K562 (cell line): Measurements from ENCODE around the gene ELOB. TPM values are rescaled to one million over a fixed set of nuclear protein-coding genes. Genes with fewer than 3 reads are reported as not detected.

ENCODE experiments used
- ATAC-seq: fragments of 200-7000 bp; cut with Tn5 transposase; 3 replicates; pipeline ENCODE4 v1.9.1; 2020; ENCODE audit warnings: moderate library complexity
- BruUV-seq: library from RNA; stranded (reverse); fragments of 400-500 nt; replicated peaks from 2 replicates; lab custom pipeline; 2021; lab: Mats Ljungman, UMichigan
- CTCF ChIA-PET: fragments of 300-600 bp; formaldehyde crosslinking; extraction: SDS; loops from one replicate; lab custom pipeline; 2021; ENCODE audit warnings: low intra/inter-chr PET ratio; lab: Yijun Ruan, JAX
- POLR2A ChIA-PET: fragments of 300-600, 350-650 bp; sonication (Branson Sonifier 250); formaldehyde crosslinking; extraction: SDS; loops from one replicate; lab custom pipeline; 2021; ENCODE audit warnings: antibody characterized with exemption, inconsistent platforms; lab: Yijun Ruan, JAX
- DNase-seq, 4 experiments: peaks; one replicate each; pipeline versions ENCODE4 v3.0.0 to v3.0.0-alpha.2; 2011 to 2018; ENCODE audit warnings: low spot score in 3 of 4, mixed read lengths in 3 of 4; ENCODE audit errors: extremely low read depth in 1 of 4
- FAIRE-seq: peaks from 2 replicates; lab custom pipeline; 2011; peaks lifted over from hg19 to GRCh38; lab: Jason Lieb, UNC
- H2AFZ ChIP-seq: 2 replicates; pipeline ENCODE4 v1.6.0; 2011; ENCODE audit warnings: low read depth, low read length, control low read depth, inconsistent platforms
- H3K27ac ChIP-seq: fragments of 200-600 bp; 3 replicates; pipeline ENCODE4 v1.8.0; 2011; ENCODE audit warnings: low read depth, mild to moderate bottlenecking, control low read depth, inconsistent platforms, low read length, moderate library complexity, mixed read lengths; ENCODE audit errors: extremely low read depth
- H3K27me3 ChIP-seq, 2 experiments: fragments of 300-600 bp in 1 of 2; 2 replicates in 1 of 2; 3 replicates in 1 of 2; pipeline versions ENCODE4 v1.6.0 to v1.8.0; 2011; ENCODE audit warnings: inconsistent platforms in 2 of 2, low read length in 2 of 2, mild to moderate bottlenecking in 1 of 2, mixed read lengths in 1 of 2, moderate library complexity in 1 of 2; ENCODE audit not compliant: control insufficient read depth in 2 of 2, insufficient read depth in 2 of 2
- H3K36me3 ChIP-seq: fragments of 300-600 bp; 3 replicates; pipeline ENCODE4 v1.8.0; 2011; ENCODE audit warnings: mild to moderate bottlenecking, low read length, inconsistent platforms; ENCODE audit not compliant: control insufficient read depth, insufficient read depth
- H3K4me1 ChIP-seq, 2 experiments: fragments of 200-600 bp in 1 of 2; replicated peaks in 1 of 2; 2 replicates in 1 of 2; 3 replicates in 1 of 2; pipeline versions ENCODE4 v1.5.1 to v1.8.0; 2011; ENCODE audit warnings: inconsistent platforms in 2 of 2, low read length in 2 of 2, mild to moderate bottlenecking in 1 of 2, mixed read lengths in 1 of 2, moderate library complexity in 1 of 2; ENCODE audit not compliant: control insufficient read depth in 2 of 2, insufficient read depth in 2 of 2
- H3K4me2 ChIP-seq: 2 replicates; pipeline ENCODE4 v1.6.1; 2011; ENCODE audit warnings: low read length, control low read depth, inconsistent platforms, mixed read lengths; ENCODE audit not compliant: insufficient read depth
- H3K4me3 ChIP-seq: fragments of 200-600 bp; sonication (generic), shearing (Covaris generic); 2 replicates; pipeline ENCODE4 v1.5.1; 2016; ENCODE audit warnings: control low read depth, inconsistent platforms
- H3K79me2 ChIP-seq: fragments of 200-600 bp; 3 replicates; pipeline ENCODE4 v1.8.0; 2011; ENCODE audit warnings: low read length, inconsistent platforms; ENCODE audit not compliant: control insufficient read depth, insufficient read depth
- H3K9ac ChIP-seq, 2 experiments: 2 replicates each; pipeline versions ENCODE4 v1.6.0 to v1.6.1; 2011; ENCODE audit warnings: low read depth in 2 of 2, low read length in 2 of 2, control low read depth in 1 of 2, inconsistent platforms in 1 of 2, mild to moderate bottlenecking in 1 of 2, mixed read lengths in 1 of 2; ENCODE audit not compliant: insufficient read depth in 1 of 2
- H3K9me1 ChIP-seq: one replicate; pipeline ENCODE4 v1.6.0; 2011; ENCODE audit warnings: inconsistent platforms, mild to moderate bottlenecking, low read length, moderate library complexity; ENCODE audit not compliant: control insufficient read depth, insufficient read depth
- H3K9me3 ChIP-seq: replicated peaks from 2 replicates; pipeline ENCODE4 v1.5.1; 2011; ENCODE audit warnings: low read depth, low read length, inconsistent platforms; ENCODE audit not compliant: control insufficient read depth, insufficient read depth
- H4K20me1 ChIP-seq: replicated peaks from 2 replicates; pipeline ENCODE4 v1.6.1; 2011; ENCODE audit warnings: low read length, inconsistent platforms, mixed read lengths; ENCODE audit not compliant: control insufficient read depth, insufficient read depth
- GATAD2B ChIP-seq: fragments of 450-650 bp; IDR thresholded peaks from 2 replicates; pipeline ENCODE4 v1.6.1; 2017; ENCODE audit warnings: mild to moderate bottlenecking, borderline replicate concordance
- SMARCA5 ChIP-seq: fragments of 450-650 bp; IDR thresholded peaks from 2 replicates; pipeline ENCODE4 v1.6.1; 2016
- SOX6 ChIP-seq: fragments of 450-650 bp; IDR thresholded peaks from 2 replicates; pipeline ENCODE4 v1.6.1; 2014; ENCODE audit warnings: mild to moderate bottlenecking
- STAT5B ChIP-seq: fragments of 250-450 bp; sonication (Bioruptor Pico); IDR thresholded peaks from 2 replicates; pipeline ENCODE4 v1.8.0; 2021; ENCODE audit warnings: mild to moderate bottlenecking, inconsistent platforms
- ZNF174 ChIP-seq: fragments of 250-450 bp; sonication (Bioruptor Pico); IDR thresholded peaks from 2 replicates; pipeline ENCODE4 v1.4.0; 2020; ENCODE audit warnings: mild to moderate bottlenecking
- WGBS: fragments of 100-300 bp; shearing (Covaris generic); methylation state at CpG from one replicate; pipeline ENCODE4 v1.1.6; 2016; ENCODE audit warnings: low coverage, mixed read lengths; ENCODE audit not compliant: insufficient coverage; ENCODE audit errors: missing lambda C conversion rate; 5-methylcytosine and 5-hydroxymethylcytosine counted together
- in situ Hi-C: fragments of 300-500 bp; cut with MboI; formaldehyde crosslinking; loops from 4 replicates; pipeline ENCODE4 v1.15.0; 2018; ENCODE audit warnings: inconsistent platforms, mixed read lengths
- intact Hi-C: fragments of 100-400 bp; cut with micrococcal nuclease; formaldehyde crosslinking; loops from 2 replicates; pipeline ENCODE4 v1.14.2; 2022
- polyA plus RNA-seq, 8 experiments: library from polyadenylated mRNA; depleted of rRNA in 4 of 8; stranded (reverse) in 5 of 8; unstranded in 3 of 8; fragments of >200 nt; fragmentation: Nextera tagmentation in 2 of 8; fragmentation: Illumina TruSeq in 1 of 8; extraction: Ambion mirVana in 2 of 8; extraction: Trizol in 1 of 8; gene quantifications; 2 replicates each; pipeline versions ENCODE4 v1.2.1 to v1.2.3, GENCODE V29; 2011 to 2014; ENCODE audit warnings: inconsistent platforms in 1 of 8, missing spikeins in 1 of 8
- total RNA-seq, 7 experiments: library from RNA; depleted of rRNA in 6 of 7; stranded (reverse); fragments of >200 nt in 6 of 7; fragmentation: Illumina TruSeq in 2 of 7; extraction: Trizol in 2 of 7; gene quantifications; 2 replicates each; pipeline versions ENCODE4 v1.2.1 to v1.2.3, GENCODE V29; 2011 to 2021; ENCODE audit warnings: low replicate concordance in 1 of 7
- TF ChIP-seq, protein P1 (sequence below): fragments of 450-650 bp; formaldehyde crosslinking; IDR thresholded peaks from 2 replicates; pipeline ENCODE4 v1.4.0; 2022; ENCODE audit warnings: mild to moderate bottlenecking, moderate library complexity
- TF ChIP-seq, protein P2 (sequence below): fragments of 450-650 bp; IDR thresholded peaks from 2 replicates; pipeline ENCODE4 v1.7.0; 2016; ENCODE audit warnings: borderline replicate concordance

Gene ELOB
- total and polyA plus RNA-seq, 9 of the 15 experiments (the other 6 are each of a cell fraction or from before 2014, with no cell fraction given), result 63.2 to 791 (median 237) TPM

DNA sequence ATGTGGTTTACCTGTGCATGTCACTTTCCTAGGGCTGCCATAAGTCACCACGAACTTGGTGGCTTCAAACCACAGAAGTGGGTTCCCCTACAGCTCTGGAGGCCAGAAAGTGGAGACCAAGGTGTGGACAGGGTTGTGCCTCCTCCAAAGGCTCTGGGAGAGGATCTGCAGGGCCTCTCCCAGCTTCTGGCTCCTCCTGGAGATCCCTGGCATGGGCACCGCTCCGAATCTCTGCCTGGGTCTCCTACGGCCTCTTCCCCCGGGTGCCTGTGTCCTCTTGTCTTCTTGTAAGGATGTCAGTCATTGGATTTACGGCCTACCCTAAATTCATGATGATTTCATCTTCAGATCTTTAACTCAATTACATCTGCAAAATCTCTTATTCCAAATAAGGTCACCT, 27.1 kb downstream of the ELOB start:
- intact Hi-C loops, result no loop called here
- H3K27me3 ChIP-seq, result no peaks in the 10 kb centered on the region
- H4K20me1 ChIP-seq, result peaks cover 12% of the 10 kb centered on the region; the same call in 1 of the 2 replicates
- ChIA-PET CTCF (no interaction called here), POLR2A (interaction anchor here (0.9 to 5.6 kb wide), 3 partner anchors 10 to 22 kb away, joined by 3 to 51 read pairs (median 4); no protein-coding TSS in a partner anchor)
- H3K36me3 ChIP-seq, result peaks cover 27% of the 10 kb centered on the region; the same call in 2 of the 3 replicates
- DNase-seq, result no peak
- no TSS peak for BruUV-seq
- peaks cover 39% of the 10 kb centered on the region for H3K79me2 ChIP-seq
- H3K27ac ChIP-seq, result no peak overlapping the region
- ATAC-seq, result no peak
- WGBS, result 87% methylated on average over 6 of the region's 6 CpGs
- peaks cover 15 to 27% of the 10 kb centered on the region in 2 experiments for H3K4me1 ChIP-seq
- TF ChIP-seq, protein P1, sequence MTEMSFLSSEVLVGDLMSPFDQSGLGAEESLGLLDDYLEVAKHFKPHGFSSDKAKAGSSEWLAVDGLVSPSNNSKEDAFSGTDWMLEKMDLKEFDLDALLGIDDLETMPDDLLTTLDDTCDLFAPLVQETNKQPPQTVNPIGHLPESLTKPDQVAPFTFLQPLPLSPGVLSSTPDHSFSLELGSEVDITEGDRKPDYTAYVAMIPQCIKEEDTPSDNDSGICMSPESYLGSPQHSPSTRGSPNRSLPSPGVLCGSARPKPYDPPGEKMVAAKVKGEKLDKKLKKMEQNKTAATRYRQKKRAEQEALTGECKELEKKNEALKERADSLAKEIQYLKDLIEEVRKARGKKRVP, result no peak
- no peak for TF ChIP-seq GATAD2B
- no peak for TF ChIP-seq STAT5B (CRISPR knock-in tag)
- no peak for TF ChIP-seq SOX6
- H3K9ac ChIP-seq, result peak overlapping the region in 1 of 2 experiments; percentile 73; a peak in 1 of 4 replicates
- H2AFZ ChIP-seq, result no peak overlapping the region
- FAIRE-seq, result no peak
- no peak overlapping the region for H3K4me2 ChIP-seq
- no peak overlapping the region for H3K4me3 ChIP-seq
- H3K9me3 ChIP-seq, result no peaks in the 10 kb centered on the region
- in situ Hi-C loops, result no loop called here
- H3K9me1 ChIP-seq, result no peaks in the 10 kb centered on the region

DNA sequence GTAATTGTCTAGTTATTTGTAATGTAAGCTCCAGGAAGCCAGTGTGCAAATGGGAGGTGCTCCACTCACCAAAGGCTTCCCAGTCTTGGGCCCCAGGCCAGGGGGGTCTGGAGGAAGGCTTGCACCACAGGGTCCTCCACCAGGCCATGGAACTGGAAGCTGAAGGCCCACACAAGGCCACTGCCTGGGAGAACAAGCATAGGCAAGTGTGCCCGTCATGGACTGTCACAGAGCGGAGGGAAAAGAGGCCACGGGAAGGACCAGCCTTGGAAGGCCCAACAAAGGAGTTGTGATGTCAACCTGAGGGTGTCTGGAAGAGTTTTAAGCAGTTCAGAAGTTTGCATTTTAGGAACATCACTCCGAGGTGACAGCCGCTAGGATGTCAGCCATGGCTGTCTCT, 27.6 kb downstream of the ELOB start:
- no peaks in the 10 kb centered on the region for H3K9me1 ChIP-seq
- H3K4me3 ChIP-seq, result no peak overlapping the region
- in situ Hi-C loops, result no loop called here
- no TSS peak for BruUV-seq
- H3K36me3 ChIP-seq, result peaks cover 22% of the 10 kb centered on the region; the same call in 2 of the 3 replicates
- peaks cover 11 to 27% of the 10 kb centered on the region in 2 experiments for H3K4me1 ChIP-seq
- ATAC-seq, result no peak
- WGBS, result 84% methylated on average over 5 of the region's 5 CpGs
- no peak for FAIRE-seq
- no peak overlapping the region for H3K27ac ChIP-seq
- no peak overlapping the region for H2AFZ ChIP-seq
- no peak for DNase-seq
- no peaks in the 10 kb centered on the region for H3K27me3 ChIP-seq
- ChIA-PET POLR2A (interaction anchor here (0.9 to 5.6 kb wide), 2 partner anchors 9 to 22 kb away, joined by 3 to 51 read pairs; no protein-coding TSS in a partner anchor), CTCF (no interaction called here)
- peaks cover 35% of the 10 kb centered on the region for H3K79me2 ChIP-seq
- intact Hi-C loops, result no loop called here
- TF ChIP-seq, protein P2, sequence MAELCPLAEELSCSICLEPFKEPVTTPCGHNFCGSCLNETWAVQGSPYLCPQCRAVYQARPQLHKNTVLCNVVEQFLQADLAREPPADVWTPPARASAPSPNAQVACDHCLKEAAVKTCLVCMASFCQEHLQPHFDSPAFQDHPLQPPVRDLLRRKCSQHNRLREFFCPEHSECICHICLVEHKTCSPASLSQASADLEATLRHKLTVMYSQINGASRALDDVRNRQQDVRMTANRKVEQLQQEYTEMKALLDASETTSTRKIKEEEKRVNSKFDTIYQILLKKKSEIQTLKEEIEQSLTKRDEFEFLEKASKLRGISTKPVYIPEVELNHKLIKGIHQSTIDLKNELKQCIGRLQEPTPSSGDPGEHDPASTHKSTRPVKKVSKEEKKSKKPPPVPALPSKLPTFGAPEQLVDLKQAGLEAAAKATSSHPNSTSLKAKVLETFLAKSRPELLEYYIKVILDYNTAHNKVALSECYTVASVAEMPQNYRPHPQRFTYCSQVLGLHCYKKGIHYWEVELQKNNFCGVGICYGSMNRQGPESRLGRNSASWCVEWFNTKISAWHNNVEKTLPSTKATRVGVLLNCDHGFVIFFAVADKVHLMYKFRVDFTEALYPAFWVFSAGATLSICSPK, result no peak
- TF ChIP-seq SMARCA5 (no peak), ZNF174 (CRISPR knock-in tag) (no peak)
- H3K9me3 ChIP-seq, result no peaks in the 10 kb centered on the region
- H4K20me1 ChIP-seq, result peaks cover 7% of the 10 kb centered on the region; the same call in 1 of the 2 replicates
- no peak overlapping the region for H3K4me2 ChIP-seq
- peak overlapping the region in 1 of 2 experiments; percentile 76; a peak in 2 of 4 replicates for H3K9ac ChIP-seq
